ENCODE data around the gene MESP2.

The MESP2 gene

DNA sequence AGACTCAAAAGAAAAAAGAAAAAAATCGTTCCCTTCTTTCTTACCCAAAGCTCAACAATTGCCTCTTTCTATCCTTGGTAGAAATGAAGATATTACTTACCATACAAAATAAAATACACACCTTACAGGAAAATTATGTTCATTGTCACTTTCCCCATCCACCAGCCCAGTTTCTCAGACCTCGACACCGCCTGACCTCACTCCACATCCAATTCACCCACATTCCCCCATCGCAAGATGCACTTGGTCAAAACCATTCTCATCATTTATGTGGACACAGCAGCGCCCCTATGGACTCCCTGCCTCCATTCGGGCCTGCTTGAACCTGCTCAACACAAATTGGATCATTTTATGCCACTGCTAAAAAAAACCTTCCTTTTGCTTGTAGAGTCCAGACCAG, 31.6 kb downstream of the MESP2 start:
- Histone ChIP-seq H4K20me1 (ENCODE audit: control insufficient read depth, insufficient read depth, low read depth, low read length) (no peaks in the 10 kb centered on the region), H3K4me3 (ENCODE audit: low read length) (no peak overlapping the region), H3F3A (ENCODE audit: control insufficient read depth, insufficient read depth) (no peaks in the 10 kb centered on the region), H3K27me3 (ENCODE audit: control insufficient read depth, low read length) (no peaks in the 10 kb centered on the region), H3K9me2 (replicated peaks; ENCODE audit: control insufficient read depth, low read length) (no peaks in the 10 kb centered on the region), H3K9me3 (ENCODE audit: control insufficient read depth, insufficient read depth, low read length) (no peaks in the 10 kb centered on the region), H3K4me2 (ENCODE audit: low read length) (no peak overlapping the region), H3K36me3 (ENCODE audit: control insufficient read depth, low read length) (no peaks in the 10 kb centered on the region), H3K79me2 (ENCODE audit: control insufficient read depth, low read length) (no peaks in the 10 kb centered on the region), H3K4me1 (ENCODE audit: control insufficient read depth, low read length) (no peaks in the 10 kb centered on the region), H3K27ac (ENCODE audit: low read depth, low read length) (no peak overlapping the region)
- TF ChIP-seq, protein P1, sequence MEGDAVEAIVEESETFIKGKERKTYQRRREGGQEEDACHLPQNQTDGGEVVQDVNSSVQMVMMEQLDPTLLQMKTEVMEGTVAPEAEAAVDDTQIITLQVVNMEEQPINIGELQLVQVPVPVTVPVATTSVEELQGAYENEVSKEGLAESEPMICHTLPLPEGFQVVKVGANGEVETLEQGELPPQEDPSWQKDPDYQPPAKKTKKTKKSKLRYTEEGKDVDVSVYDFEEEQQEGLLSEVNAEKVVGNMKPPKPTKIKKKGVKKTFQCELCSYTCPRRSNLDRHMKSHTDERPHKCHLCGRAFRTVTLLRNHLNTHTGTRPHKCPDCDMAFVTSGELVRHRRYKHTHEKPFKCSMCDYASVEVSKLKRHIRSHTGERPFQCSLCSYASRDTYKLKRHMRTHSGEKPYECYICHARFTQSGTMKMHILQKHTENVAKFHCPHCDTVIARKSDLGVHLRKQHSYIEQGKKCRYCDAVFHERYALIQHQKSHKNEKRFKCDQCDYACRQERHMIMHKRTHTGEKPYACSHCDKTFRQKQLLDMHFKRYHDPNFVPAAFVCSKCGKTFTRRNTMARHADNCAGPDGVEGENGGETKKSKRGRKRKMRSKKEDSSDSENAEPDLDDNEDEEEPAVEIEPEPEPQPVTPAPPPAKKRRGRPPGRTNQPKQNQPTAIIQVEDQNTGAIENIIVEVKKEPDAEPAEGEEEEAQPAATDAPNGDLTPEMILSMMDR (IDR thresholded peaks at IDR 0.05; ENCODE audit: low read depth, low read length, poor library complexity, severe bottlenecking) = no peak
- TF ChIP-seq EZH2phosphoT487 (IDR thresholded peaks at IDR 0.05; ENCODE audit: borderline replicate concordance, low read length) = no peak

- Histone ChIP-seq H3F3A (ENCODE audit: control insufficient read depth, insufficient read depth) (no peaks in the 10 kb centered on the region), H3K4me3 (ENCODE audit: low read length) (no peak overlapping the region), H3K27ac (ENCODE audit: low read depth, low read length) (no peak overlapping the region), H3K79me2 (ENCODE audit: control insufficient read depth, low read length) (no peaks in the 10 kb centered on the region), H3K9me2 (replicated peaks; ENCODE audit: control insufficient read depth, low read length) (no peaks in the 10 kb centered on the region), H4K20me1 (ENCODE audit: control insufficient read depth, insufficient read depth, low read depth, low read length) (no peaks in the 10 kb centered on the region), H3K4me1 (ENCODE audit: control insufficient read depth, low read length) (no peaks in the 10 kb centered on the region), H3K9me3 (ENCODE audit: control insufficient read depth, insufficient read depth, low read length) (no peaks in the 10 kb centered on the region), H3K36me3 (ENCODE audit: control insufficient read depth, low read length) (no peaks in the 10 kb centered on the region), H3K27me3 (ENCODE audit: control insufficient read depth, low read length) (no peaks in the 10 kb centered on the region), H3K4me2 (ENCODE audit: low read length) (no peak overlapping the region)
- TF ChIP-seq EZH2phosphoT487 (IDR thresholded peaks at IDR 0.05; ENCODE audit: borderline replicate concordance, low read length) = no peak
- TF ChIP-seq, protein P1 (IDR thresholded peaks at IDR 0.05; ENCODE audit: low read depth, low read length, poor library complexity, severe bottlenecking) = no peak
Measured at GRCh38 chr15:89808160-89808870, 32.2 kb downstream of the MESP2 start.

- H3K27ac ChIP-seq (ENCODE audit: low read depth, low read length) = no peak overlapping the region
- no peak for TF ChIP-seq EZH2phosphoT487 (IDR thresholded peaks at IDR 0.05; ENCODE audit: borderline replicate concordance, low read length)
- TF ChIP-seq, protein P1 (IDR thresholded peaks at IDR 0.05; ENCODE audit: low read depth, low read length, poor library complexity, severe bottlenecking) = no peak
- H3K4me2 ChIP-seq (ENCODE audit: low read length) = no peak overlapping the region
- H3K9me3 ChIP-seq (ENCODE audit: control insufficient read depth, insufficient read depth, low read length) = no peaks in the 10 kb centered on the region
- H3K4me3 ChIP-seq (ENCODE audit: low read length) = no peak overlapping the region
- H3K4me1 ChIP-seq (ENCODE audit: control insufficient read depth, low read length) = no peaks in the 10 kb centered on the region
- no peaks in the 10 kb centered on the region for H3K79me2 ChIP-seq (ENCODE audit: control insufficient read depth, low read length)
- no peaks in the 10 kb centered on the region for H3K36me3 ChIP-seq (ENCODE audit: control insufficient read depth, low read length)
- no peaks in the 10 kb centered on the region for H3K9me2 ChIP-seq (replicated peaks; ENCODE audit: control insufficient read depth, low read length)
- no peaks in the 10 kb centered on the region for H3F3A ChIP-seq (ENCODE audit: control insufficient read depth, insufficient read depth)
- H4K20me1 ChIP-seq (ENCODE audit: control insufficient read depth, insufficient read depth, low read depth, low read length) = no peaks in the 10 kb centered on the region
- H3K27me3 ChIP-seq (ENCODE audit: control insufficient read depth, low read length) = 0 out of 2 replicates have a peak, but pooled peaks cover 4% of the 10 kb centered on the region
Measured at GRCh38 chr15:89809093-89809786, 33.1 kb downstream of the MESP2 start.

Data from DOHH2 (cell line).